B cell (primary cell): ENCODE data around the gene IL17RA. TPM values are rescaled to one million over a fixed set of nuclear protein-coding genes. Genes with fewer than 3 reads are reported as not detected.

Experiments used
- ATAC-seq: fragments of 200-7000 bp; cut with Tn5 transposase; one replicate; pipeline ENCODE4 v1.10.0; 2021; ENCODE audit warnings: low read depth, mild to moderate bottlenecking, moderate number of reproducible peaks, moderate library complexity
- CTCF ChIA-PET: fragments of 350-600 bp; sonication (Branson Sonifier 250); formaldehyde crosslinking; loops from one replicate; lab custom pipeline; 2021; ENCODE audit warnings: antibody characterized with exemption, inconsistent platforms; lab: Charles Lee
- POLR2A ChIA-PET: fragments of 350-600 bp; sonication (Branson Sonifier 250); formaldehyde crosslinking; loops from one replicate; lab custom pipeline; 2021; ENCODE audit warnings: antibody characterized with exemption; lab: Charles Lee
- DNase-seq: peaks from one replicate; pipeline ENCODE4 v3.0.0; 2013
- H2AFZ ChIP-seq: 2 replicates; pipeline ENCODE4 v1.6.1; 2012; ENCODE audit warnings: mild to moderate bottlenecking, low read depth, low read length; ENCODE audit not compliant: insufficient read depth, poor library complexity, severe bottlenecking
- H3K27ac ChIP-seq, 2 donors: 1 replicate in 1 of 2; 2 replicates in 1 of 2; pipeline ENCODE4 v1.5.1; 2012 to 2013; ENCODE audit warnings: low read length in 2 of 2, mild to moderate bottlenecking in 2 of 2, moderate library complexity in 1 of 2
- H3K27me3 ChIP-seq, 4 experiments: fragments of 200-600 bp in 1 of 4; sonication (generic) in 1 of 4; replicated peaks in 1 of 4; 1 replicate in 2 of 4; 2 replicates in 2 of 4; pipeline versions ENCODE4 v1.6.1 to v1.7.0; 2013 to 2016; ENCODE audit warnings: low read length in 3 of 4, mild to moderate bottlenecking in 2 of 4, mixed read lengths in 1 of 4, moderate library complexity in 1 of 4; ENCODE audit not compliant: insufficient read depth in 4 of 4, control insufficient read depth in 3 of 4; ENCODE audit errors: control extremely low read depth in 1 of 4
- H3K36me3 ChIP-seq, 2 experiments: replicated peaks in 1 of 2; 1 replicate in 1 of 2; 2 replicates in 1 of 2; pipeline versions ENCODE4 v1.6.1 to v1.7.1; 2013; ENCODE audit warnings: low read length in 1 of 2; ENCODE audit not compliant: insufficient read depth in 2 of 2, control insufficient read depth in 1 of 2; ENCODE audit errors: control extremely low read depth in 1 of 2, extremely low read depth in 1 of 2
- H3K4me1 ChIP-seq, 2 donors: fragments of 200-600 bp in 1 of 2; sonication (generic) in 1 of 2; 1 replicate in 1 of 2; 2 replicates in 1 of 2; pipeline versions ENCODE4 v1.5.1 to v1.6.1; 2013 to 2017; ENCODE audit warnings: low read length in 2 of 2; ENCODE audit not compliant: control insufficient read depth in 2 of 2, insufficient read depth in 2 of 2
- H3K4me2 ChIP-seq: replicated peaks from 2 replicates; pipeline ENCODE3; 2012; ENCODE audit warnings: mild to moderate bottlenecking, low read depth, low read length; ENCODE audit not compliant: poor library complexity, severe bottlenecking
- H3K4me3 ChIP-seq, 5 experiments: fragments of 200-600 bp in 1 of 5; sonication (generic) in 1 of 5; 1 replicate in 3 of 5; 2 replicates in 2 of 5; pipeline versions ENCODE4 v1.5.1 to v1.7.0; 2011 to 2016; ENCODE audit warnings: low read length in 4 of 5, mild to moderate bottlenecking in 4 of 5, low read depth in 2 of 5, control low read depth in 1 of 5, moderate library complexity in 1 of 5; ENCODE audit not compliant: insufficient read depth in 1 of 5; ENCODE audit errors: control extremely low read depth in 1 of 5, extremely low read depth in 1 of 5
- H3K79me2 ChIP-seq: fragments of 200-600 bp; sonication (generic); one replicate; pipeline ENCODE4 v1.6.0; 2016; ENCODE audit warnings: low read length; ENCODE audit not compliant: control insufficient read depth, insufficient read depth
- H3K9ac ChIP-seq: fragments of 200-600 bp; sonication (generic); 2 replicates; pipeline ENCODE4 v1.6.1; 2017; ENCODE audit warnings: mild to moderate bottlenecking, low read length, moderate library complexity
- H3K9me3 ChIP-seq, 3 donors: one replicate each; pipeline versions ENCODE4 v1.6.1 to v1.7.1; 2013; ENCODE audit warnings: low read length in 2 of 3; ENCODE audit not compliant: control insufficient read depth in 2 of 3, insufficient read depth in 1 of 3; ENCODE audit errors: control extremely low read depth in 1 of 3
- H4K20me1 ChIP-seq: 2 replicates; pipeline ENCODE4 v1.6.0; 2012; ENCODE audit warnings: mild to moderate bottlenecking, low read length; ENCODE audit not compliant: insufficient read depth, control insufficient read depth, poor library complexity, severe bottlenecking
- H3K27ac Mint-ChIP-seq: one replicate; pipeline ENCODE4 v1.8.0; 2021; ENCODE audit warnings: mixed read lengths
- H3K27me3 Mint-ChIP-seq: one replicate; pipeline ENCODE4 v1.8.0; 2021; ENCODE audit warnings: mixed read lengths
- H3K4me1 Mint-ChIP-seq: one replicate; pipeline ENCODE4 v1.8.0; 2021; ENCODE audit warnings: mixed read lengths
- H3K4me3 Mint-ChIP-seq: one replicate; pipeline ENCODE4 v1.8.0; 2021; ENCODE audit warnings: mixed read lengths
- H3K9me3 Mint-ChIP-seq: one replicate; pipeline ENCODE4 v1.8.0; 2022; ENCODE audit warnings: mixed read lengths; ENCODE audit not compliant: insufficient read depth
- CTCF ChIP-seq: fragments of 200-600 bp; IDR thresholded peaks from one replicate; pipeline ENCODE4 v1.8.0; 2022; ENCODE audit warnings: antibody characterized with exemption, mild to moderate bottlenecking
- EZH2 ChIP-seq: IDR thresholded peaks from 2 replicates; pipeline ENCODE4 v1.6.1; 2012; ENCODE audit warnings: borderline replicate concordance, low read depth, mild to moderate bottlenecking, moderate library complexity, low read length; ENCODE audit not compliant: insufficient read depth, poor library complexity, severe bottlenecking
- WGBS: methylation state at CpG from one replicate; pipeline ENCODE4 v1.1.5; 2013; ENCODE audit warnings: missing lambda C conversion rate; ENCODE audit not compliant: insufficient coverage; 5-methylcytosine and 5-hydroxymethylcytosine counted together
- intact Hi-C: fragments of 100-400 bp; cut with micrococcal nuclease; formaldehyde crosslinking; loops from one replicate; pipeline ENCODE4 v1.10.0; 2022
- polyA plus RNA-seq: library from polyadenylated mRNA; depleted of rRNA; stranded (reverse); fragments of >200 nt; gene quantifications from 2 replicates; pipeline ENCODE4 v1.2.3, GENCODE V29; 2012
- total RNA-seq, 2 donors: library from RNA; stranded (reverse); fragments of 120-200 nt in 1 of 2; gene quantifications; 1 replicate in 1 of 2; 2 replicates in 1 of 2; pipeline versions ENCODE4 v1.2.3 to v1.2.4, GENCODE V29; 2013 to 2022

IL17RA gene
- total and polyA plus RNA-seq, 2 donors (not counting 1 experiment from before 2014, with no cell fraction given): 8.1 to 24.6 TPM

GRCh38 chr22:17157714-17158113, 72.9 kb downstream of the IL17RA start:
- intact Hi-C loops: loop anchor here (2.0 to 5.0 kb wide), 3 partner anchors 100 to 481 kb away; partner anchors contain the start of genes ATP6V1E1 and BCL2L13
- Histone ChIP-seq H3K4me1 (peaks cover 12 to 21% of the 10 kb centered on the region in 2 donors), H4K20me1 (peaks cover 22% of the 10 kb centered on the region), H3K4me3 (no peak overlapping the region), H3K9ac (no peak overlapping the region), H3K27me3 (no peaks in the 10 kb centered on the region), H3K79me2 (peaks cover 54% of the 10 kb centered on the region), H3K36me3 (peaks cover 0 to 2% of the 10 kb centered on the region in 2 experiments), H3K4me2 (no peak overlapping the region), H3K9me3 (no peaks in the 10 kb centered on the region), H2AFZ (no peak overlapping the region), H3K27ac (no peak overlapping the region)
- ChIA-PET POLR2A (interaction anchor here (0.6 to 0.7 kb wide), 2 partner anchors 47 to 355 kb away, joined by 4 to 5 read pairs; no protein-coding TSS in a partner anchor), CTCF (interaction anchor here (1.0 to 2.1 kb wide), 5 partner anchors 14 to 344 kb away, joined by 3 to 17 read pairs (median 3); no protein-coding TSS in a partner anchor)
- ATAC-seq: no peak
- peak overlapping the region; percentile 88 for H3K4me3 Mint-ChIP-seq
- WGBS: 96% methylated on average over 3 of the region's 3 CpGs
- no peak for DNase-seq
- no peaks in the 10 kb centered on the region for H3K9me3 Mint-ChIP-seq
- H3K4me1 Mint-ChIP-seq: peaks cover 21% of the 10 kb centered on the region
- TF ChIP-seq EZH2: no peak
- TF ChIP-seq CTCF: no peak
- H3K27me3 Mint-ChIP-seq: no peaks in the 10 kb centered on the region
- no peak overlapping the region for H3K27ac Mint-ChIP-seq

DNA sequence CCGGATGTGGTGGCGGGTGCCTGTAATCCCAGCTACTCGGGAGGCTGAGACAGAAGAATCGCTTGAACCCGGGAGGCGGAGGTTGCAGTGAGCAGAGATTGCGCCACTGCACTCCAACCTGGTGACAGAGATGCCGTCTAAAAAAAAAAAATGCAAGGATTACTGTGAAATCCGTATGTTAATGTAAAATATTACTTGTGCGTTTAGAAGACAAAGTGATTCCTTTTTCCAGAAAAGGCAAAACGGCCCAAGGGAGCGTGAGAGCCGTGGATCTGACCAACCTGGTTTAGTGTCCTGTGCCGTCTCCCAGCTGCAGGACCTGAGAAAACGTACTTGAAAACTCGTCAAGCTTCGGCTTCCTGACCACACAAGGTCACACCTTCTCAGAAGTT, 73.4 kb downstream of the IL17RA start:
- Histone ChIP-seq H3K9ac (peak overlapping the region; percentile 86), H4K20me1 (peaks cover 17% of the 10 kb centered on the region), H3K79me2 (peaks cover 49% of the 10 kb centered on the region), H3K27me3 (no peaks in the 10 kb centered on the region), H3K4me2 (peak overlapping the region; percentile 99), H2AFZ (peak overlapping the region; percentile 98), H3K4me3 (peak overlapping the region; percentile 30 to 92 (median 84)), H3K36me3 (no peaks in the 10 kb centered on the region), H3K27ac (peak overlapping the region in 1 of 2 donors; percentile 75), H3K9me3 (no peaks in the 10 kb centered on the region), H3K4me1 (peaks cover 12 to 21% of the 10 kb centered on the region in 2 donors)
- POLR2A ChIA-PET: interaction anchor here (0.7 kb wide), 1 partner anchor 47 kb away, joined by 4 read pairs; no protein-coding TSS in a partner anchor
- intact Hi-C loops: loop anchor here (2.0 to 5.0 kb wide), 3 partner anchors 99 to 481 kb away; partner anchors contain the start of genes ATP6V1E1 and BCL2L13
- TF ChIP-seq CTCF: no peak
- TF ChIP-seq EZH2: no peak
- CTCF ChIA-PET: interaction anchor here (1.0 to 2.1 kb wide), 4 partner anchors 14 to 343 kb away, joined by 3 to 17 read pairs (median 4); no protein-coding TSS in a partner anchor
- DNase-seq (no peak), ATAC-seq (no peak)
- Mint-ChIP-seq H3K4me1 (peaks cover 21% of the 10 kb centered on the region), H3K27ac (peak overlapping the region; percentile 75), H3K9me3 (no peaks in the 10 kb centered on the region), H3K27me3 (no peaks in the 10 kb centered on the region), H3K4me3 (peak overlapping the region; percentile 88)
- WGBS: 67% methylated on average over 17 of the region's 17 CpGs
